ENCODE results near the gene TRIM24.

Gene TRIM24

GRCh38 chr7:138538997-138539644, 79.1 kb downstream of the TRIM24 start:
- TF ChIP-seq EZH2phosphoT487 (IDR thresholded peaks at IDR 0.05; ENCODE audit: low read length), result no peak
- TF ChIP-seq CTCF (IDR thresholded peaks at IDR 0.05; ENCODE audit: low read length), result no peak
- no peak for TF ChIP-seq EZH2 (optimal IDR thresholded peaks at IDR 0.05; ENCODE audit: low read depth, low read length)
- H3K36me3 ChIP-seq (replicated peaks; ENCODE audit: insufficient read depth, low read length), result peaks cover 11% of the 10 kb centered on the region

GRCh38 chr7:138542183-138542582, 82.1 kb downstream of the TRIM24 start:
- H2AFZ ChIP-seq (ENCODE audit: low read length), result no peak overlapping the region
- H3K36me3 ChIP-seq (replicated peaks; ENCODE audit: insufficient read depth, low read length), result peaks cover 13% of the 10 kb centered on the region
- H3K9me2 ChIP-seq (replicated peaks; ENCODE audit: insufficient read depth, low read length), result no peaks in the 10 kb centered on the region
- no peaks in the 10 kb centered on the region for H3K27me3 ChIP-seq (replicated peaks; ENCODE audit: insufficient read depth, low read length)
- H3K9ac ChIP-seq (ENCODE audit: low read length), result no peak overlapping the region
- no peak overlapping the region for H3K4me3 ChIP-seq (ENCODE audit: low read length)
- H3K79me2 ChIP-seq (ENCODE audit: low read length), result no peaks in the 10 kb centered on the region
- DNase-seq, result no peak
- no peak for TF ChIP-seq CTCF (IDR thresholded peaks at IDR 0.05; ENCODE audit: low read length)
- TF ChIP-seq EZH2phosphoT487 (IDR thresholded peaks at IDR 0.05; ENCODE audit: low read length), result no peak
- TF ChIP-seq EZH2 (optimal IDR thresholded peaks at IDR 0.05; ENCODE audit: low read depth, low read length), result no peak
- H3K27ac ChIP-seq (ENCODE audit: low read length), result no peak overlapping the region
- no peaks in the 10 kb centered on the region for H4K20me1 ChIP-seq (ENCODE audit: insufficient read depth, low read length)
- no peaks in the 10 kb centered on the region for H3F3A ChIP-seq (ENCODE audit: insufficient read depth, low read length)
- no peaks in the 10 kb centered on the region for H3K4me1 ChIP-seq (ENCODE audit: low read length)
- no peak overlapping the region for H3K4me2 ChIP-seq (ENCODE audit: low read depth, low read length)
- no peaks in the 10 kb centered on the region for H3K9me3 ChIP-seq (replicated peaks; ENCODE audit: insufficient read depth, low read length)

More at GRCh38 chr7:138538997-138539644, 79.1 kb downstream of the TRIM24 start:
- DNase-seq, result no peak
- Histone ChIP-seq H2AFZ (ENCODE audit: low read length) (no peak overlapping the region), H3K79me2 (ENCODE audit: low read length) (no peaks in the 10 kb centered on the region), H3F3A (ENCODE audit: insufficient read depth, low read length) (no peaks in the 10 kb centered on the region), H3K9ac (ENCODE audit: low read length) (no peak overlapping the region), H3K4me2 (ENCODE audit: low read depth, low read length) (no peak overlapping the region), H3K27me3 (replicated peaks; ENCODE audit: insufficient read depth, low read length) (no peaks in the 10 kb centered on the region), H3K9me2 (replicated peaks; ENCODE audit: insufficient read depth, low read length) (no peaks in the 10 kb centered on the region), H3K27ac (ENCODE audit: low read length) (no peak overlapping the region), H3K4me1 (ENCODE audit: low read length) (no peaks in the 10 kb centered on the region), H3K9me3 (replicated peaks; ENCODE audit: insufficient read depth, low read length) (no peaks in the 10 kb centered on the region), H3K4me3 (ENCODE audit: low read length) (no peak overlapping the region), H4K20me1 (ENCODE audit: insufficient read depth, low read length) (no peaks in the 10 kb centered on the region)

GRCh38 chr7:138543739-138544138, 83.7 kb downstream of the TRIM24 start:
- no peaks in the 10 kb centered on the region for H3K79me2 ChIP-seq (ENCODE audit: low read length)
- no peak overlapping the region for H3K4me3 ChIP-seq (ENCODE audit: low read length)
- H3K4me2 ChIP-seq (ENCODE audit: low read depth, low read length), result no peak overlapping the region

More at GRCh38 chr7:138543739-138544138, 83.7 kb downstream of the TRIM24 start:
- Histone ChIP-seq H2AFZ (ENCODE audit: low read length) (no peak overlapping the region), H3K4me1 (ENCODE audit: low read length) (no peaks in the 10 kb centered on the region), H3F3A (ENCODE audit: insufficient read depth, low read length) (no peaks in the 10 kb centered on the region), H3K36me3 (replicated peaks; ENCODE audit: insufficient read depth, low read length) (peaks cover 13% of the 10 kb centered on the region), H3K27me3 (replicated peaks; ENCODE audit: insufficient read depth, low read length) (no peaks in the 10 kb centered on the region), H3K27ac (ENCODE audit: low read length) (no peak overlapping the region), H3K9ac (ENCODE audit: low read length) (no peak overlapping the region), H4K20me1 (ENCODE audit: insufficient read depth, low read length) (no peaks in the 10 kb centered on the region), H3K9me2 (replicated peaks; ENCODE audit: insufficient read depth, low read length) (no peaks in the 10 kb centered on the region), H3K9me3 (replicated peaks; ENCODE audit: insufficient read depth, low read length) (no peaks in the 10 kb centered on the region)
- no peak for DNase-seq
- TF ChIP-seq CTCF (IDR thresholded peaks at IDR 0.05; ENCODE audit: low read length), result no peak
- no peak for TF ChIP-seq EZH2phosphoT487 (IDR thresholded peaks at IDR 0.05; ENCODE audit: low read length)
- no peak for TF ChIP-seq EZH2 (optimal IDR thresholded peaks at IDR 0.05; ENCODE audit: low read depth, low read length)

Data from MM.1S (cell line).